Stimulated activated CD4-positive, alpha-beta T cell treated with anti-CD3 and anti-CD28 coated beads, Interleukin-12 subunit alpha, Interleukin-12 subunit beta, amount 100 ng/mL, for 4 hours (primary cell): ENCODE measurements around the gene CAMTA1.
"Not testable (repeated sequence)": the region's sequence is repeated elsewhere in the genome, so short reads cannot be mapped to it uniquely, and the experiment has no call there.

Experiments
- DNase-seq: peaks from one replicate; pipeline ENCODE4 v3.0.0-alpha.2; 2020

Gene CAMTA1

DNA sequence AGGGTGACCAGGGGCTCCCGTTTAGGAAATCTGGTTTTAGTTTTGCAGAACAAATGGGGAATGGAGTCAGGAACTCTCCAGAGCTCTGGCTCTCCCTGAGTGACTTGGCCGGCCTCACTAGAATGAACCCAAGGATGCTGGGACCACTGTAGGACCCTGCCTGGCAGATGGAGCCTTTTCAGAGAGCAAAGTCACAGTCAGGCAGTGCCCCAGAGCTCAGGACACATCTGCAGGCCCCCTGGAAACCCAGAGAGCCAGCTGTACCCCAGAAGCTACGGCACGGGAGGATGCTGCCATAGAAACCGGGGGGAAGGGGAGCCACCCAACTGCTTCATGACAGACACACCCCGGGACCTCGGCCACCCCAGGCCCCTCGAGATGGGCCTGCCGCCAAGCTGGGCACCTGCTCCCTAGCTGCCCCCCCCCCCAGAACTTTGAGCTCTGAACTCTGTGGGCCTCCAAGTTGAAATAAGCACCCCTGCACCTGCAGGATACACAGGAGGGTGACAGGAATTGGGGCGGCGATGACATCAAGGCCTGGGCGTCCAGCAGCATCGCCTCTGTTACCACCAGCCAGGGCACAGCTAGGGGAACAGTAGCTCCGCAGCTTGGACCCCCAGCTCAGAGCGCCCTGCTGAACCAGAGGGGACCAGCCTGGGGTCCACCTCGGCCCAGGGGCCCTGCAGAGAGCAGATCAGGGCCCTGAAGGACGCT lies 894.1 kb downstream of the CAMTA1 start:
- DNase-seq: no peak

DNA sequence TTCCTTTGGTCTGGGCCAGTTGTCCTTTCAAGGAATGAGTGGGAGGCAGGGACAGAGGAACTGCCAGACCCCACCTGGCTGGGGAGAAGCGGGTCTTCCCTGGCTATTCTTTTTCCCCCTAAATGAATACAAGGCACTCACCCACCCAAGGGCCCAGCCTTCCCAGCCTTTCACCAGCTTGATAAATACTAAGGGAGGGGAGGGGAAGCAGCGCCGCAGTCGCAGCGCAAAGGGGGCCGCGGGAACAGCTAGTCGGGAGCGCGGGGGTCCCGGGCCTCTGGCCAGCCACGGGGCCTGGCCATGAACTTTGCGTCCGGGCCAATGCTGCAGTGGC lies 894.6 kb downstream of the CAMTA1 start:
- no peak for DNase-seq

DNA sequence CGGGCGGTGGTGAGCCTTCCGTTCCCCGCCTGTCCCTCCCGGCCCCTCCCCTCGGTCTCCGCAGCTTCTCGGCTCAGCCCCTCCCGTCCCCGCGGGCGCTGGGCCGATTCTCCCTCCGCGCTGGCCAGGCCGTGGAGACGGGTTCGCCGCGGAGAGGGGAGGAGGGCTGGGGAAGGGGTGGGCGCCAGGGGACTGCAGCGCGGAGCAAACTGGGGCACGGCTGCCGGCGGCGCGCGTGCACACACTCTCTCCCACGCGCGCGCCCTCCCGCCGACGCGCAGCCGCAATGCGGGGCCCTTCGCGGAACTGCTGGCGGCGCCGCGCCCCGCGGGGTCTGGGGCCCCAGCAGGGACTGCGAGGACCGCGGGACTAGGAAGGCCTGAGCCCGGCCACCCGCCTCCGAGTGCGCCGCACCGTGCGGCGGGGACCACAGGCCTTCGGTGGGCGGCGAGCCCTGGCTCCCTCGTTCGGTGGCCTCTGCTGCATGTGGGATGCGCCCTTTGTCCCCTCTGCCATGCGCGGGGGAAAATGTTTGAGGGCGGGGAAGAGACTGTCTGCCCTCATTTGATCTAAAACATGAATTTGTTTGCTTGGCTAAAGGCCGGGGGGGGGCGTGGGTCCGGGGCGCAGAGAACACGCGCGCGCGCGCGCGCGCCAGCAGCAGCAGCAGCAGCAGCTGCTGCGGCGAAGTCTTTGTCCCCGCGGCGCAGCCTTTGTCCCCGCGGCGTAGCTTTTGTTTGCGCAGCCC lies 895.1 kb downstream of the CAMTA1 start:
- DNase-seq: peak; percentile 56

DNA sequence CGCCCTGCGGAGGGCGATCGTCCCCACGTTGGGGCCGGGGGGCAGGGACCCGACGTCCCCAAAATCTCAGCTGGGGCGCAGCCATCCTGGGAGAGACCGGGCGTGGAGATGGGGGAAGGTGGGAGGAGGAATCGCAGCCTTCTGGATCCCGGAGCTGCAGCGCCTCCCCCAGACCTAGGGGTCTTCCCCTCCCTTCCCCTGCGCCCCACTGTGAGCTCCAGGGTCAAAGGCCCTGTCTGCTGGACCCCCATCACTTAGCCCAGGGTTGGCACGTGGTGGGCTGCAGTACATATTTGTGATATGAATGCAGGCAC lies 895.7 kb downstream of the CAMTA1 start:
- DNase-seq: no peak

DNA sequence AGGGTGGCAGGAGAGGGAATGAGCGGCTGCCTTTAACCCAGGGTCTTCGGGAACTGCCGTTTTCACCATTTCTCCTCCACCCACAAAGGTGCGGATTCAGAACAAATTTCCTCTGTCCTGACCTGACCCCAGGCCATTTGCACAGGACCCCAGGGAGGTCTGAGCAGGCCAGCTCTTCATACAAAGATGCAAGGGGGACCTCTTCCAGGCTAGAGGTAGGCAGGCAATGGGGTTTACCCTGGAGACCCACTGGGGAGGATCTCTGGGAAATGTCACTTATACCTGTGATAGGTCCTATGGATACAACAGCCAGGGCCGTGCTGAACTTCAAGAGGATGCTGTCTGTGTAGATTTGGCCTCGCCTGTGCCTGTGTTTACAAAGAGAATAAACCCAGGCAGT lies 896.1 kb downstream of the CAMTA1 start:
- DNase-seq: no peak

DNA sequence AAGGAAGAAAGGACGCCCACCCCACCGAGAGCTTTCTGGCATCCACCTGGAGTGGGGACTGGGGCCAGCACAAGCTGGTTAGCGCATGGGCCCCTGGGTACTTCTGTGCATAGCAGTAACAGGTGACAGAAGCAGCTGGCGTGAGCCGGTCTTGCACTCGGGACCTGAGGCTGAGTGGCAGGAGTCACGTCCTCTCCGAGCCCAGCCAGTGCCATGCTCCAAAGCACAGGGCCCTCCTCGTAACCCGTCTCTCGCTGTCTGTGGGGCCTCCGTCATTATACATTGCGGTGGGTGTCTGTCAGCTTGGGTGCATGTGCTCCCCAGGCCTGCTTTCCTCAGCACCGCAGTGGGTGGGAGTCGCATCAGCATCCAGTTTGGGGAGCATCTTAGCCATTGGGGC lies 898.3 kb downstream of the CAMTA1 start:
- no peak for DNase-seq

DNA sequence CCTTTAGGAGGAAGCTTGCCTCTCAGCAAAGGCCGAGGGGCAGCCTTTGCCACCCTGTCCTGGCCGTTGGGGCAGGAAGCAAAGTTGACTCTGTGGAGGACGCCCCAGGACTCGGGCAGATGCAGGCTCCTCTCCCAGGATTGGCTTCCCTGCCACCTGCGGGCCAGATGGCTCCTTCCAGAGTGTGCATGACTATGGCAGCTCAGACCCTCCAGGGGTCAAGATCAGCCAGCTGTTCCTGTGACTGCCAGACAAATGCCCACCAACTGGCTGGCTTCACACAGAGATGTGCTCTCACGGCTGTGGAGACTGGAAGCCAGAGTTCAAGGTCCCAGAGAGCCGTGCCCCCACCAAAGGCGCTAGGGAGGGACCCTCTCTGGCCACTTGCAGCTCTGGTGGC lies 898.9 kb downstream of the CAMTA1 start:
- no peak for DNase-seq

DNA sequence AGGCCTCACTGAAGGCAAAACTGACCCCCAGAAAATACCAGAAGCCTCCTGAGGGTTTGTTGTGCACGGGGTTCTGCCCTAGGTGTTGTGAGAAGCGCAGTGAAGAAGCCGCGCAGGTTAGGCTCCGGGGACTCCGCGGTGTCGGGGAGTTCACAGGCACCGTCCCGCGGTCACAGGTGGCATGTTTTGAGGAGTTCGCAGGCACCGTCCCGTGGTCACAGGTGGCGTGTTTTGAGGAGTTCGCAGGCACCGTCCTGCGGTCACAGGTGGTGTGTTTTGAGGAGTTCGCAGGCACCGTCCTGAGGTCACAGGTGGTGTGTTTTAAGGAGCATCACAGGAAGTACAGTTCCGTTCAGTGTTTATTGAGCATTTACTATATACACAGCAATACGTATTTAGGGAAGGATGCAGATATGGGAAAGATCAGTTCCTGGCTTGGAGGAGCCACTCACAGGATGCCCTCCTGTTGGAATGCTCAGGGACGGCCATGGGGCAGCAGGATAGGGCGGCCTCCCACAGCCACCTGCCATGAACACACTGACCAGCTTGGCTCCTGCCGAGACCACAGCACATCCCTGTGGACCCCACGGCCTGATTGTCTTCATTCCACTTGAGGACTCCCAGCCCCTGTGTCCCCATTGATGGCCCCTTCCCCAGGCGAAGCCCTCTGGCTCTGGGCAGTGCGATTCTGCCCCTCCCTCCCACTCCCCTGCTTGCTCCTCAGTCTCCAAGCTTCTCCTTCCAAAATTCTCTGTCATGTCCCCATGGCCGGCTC lies 899.8 kb downstream of the CAMTA1 start:
- no peak for DNase-seq

DNA sequence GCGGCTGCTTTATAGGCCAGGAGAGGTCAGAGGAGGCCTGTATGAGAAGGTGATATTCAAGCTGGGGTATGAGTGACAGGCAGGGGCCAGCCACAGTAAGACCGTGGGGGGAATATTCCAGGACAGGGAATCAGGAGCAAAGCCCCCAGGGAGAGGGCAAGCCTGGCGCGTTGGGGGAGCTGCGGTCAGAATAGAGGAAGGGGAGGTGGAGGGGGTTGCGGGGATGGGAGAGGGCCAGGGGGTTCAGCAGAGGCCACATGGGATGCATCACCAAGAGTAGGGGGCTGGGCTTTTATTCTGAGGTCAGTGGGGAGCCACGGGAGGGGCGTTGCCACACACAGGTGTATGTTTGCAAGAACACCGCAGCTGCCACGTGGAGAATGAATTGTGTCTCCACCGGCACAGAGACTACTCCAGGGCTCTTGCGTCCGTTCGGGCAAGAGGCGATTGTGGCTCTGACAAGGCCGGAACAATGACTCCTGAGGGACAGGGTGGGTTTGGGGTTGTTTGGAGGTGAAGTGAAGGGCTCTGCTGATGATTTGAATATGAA lies 901.1 kb downstream of the CAMTA1 start:
- no peak for DNase-seq

DNA sequence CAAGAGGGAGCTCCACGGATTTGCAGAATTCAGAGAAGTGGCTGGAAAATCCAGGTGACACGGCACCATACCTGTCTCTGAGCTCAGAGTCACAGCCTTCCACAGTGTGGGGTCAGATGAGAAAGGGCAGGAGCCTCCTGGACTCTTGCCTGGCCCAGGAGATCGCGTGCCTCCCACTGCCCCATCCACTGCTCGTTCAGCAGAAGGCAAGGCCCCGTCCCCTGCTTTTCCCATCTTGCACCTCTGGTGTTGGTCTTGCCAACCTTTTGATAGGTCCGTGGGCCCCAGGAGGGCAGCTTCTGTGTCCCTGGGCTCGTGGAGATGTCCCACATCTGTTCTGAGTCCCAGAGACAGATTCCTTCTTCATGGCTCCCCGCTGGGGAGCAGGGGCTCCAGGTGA lies 902.2 kb downstream of the CAMTA1 start:
- no peak for DNase-seq

DNA sequence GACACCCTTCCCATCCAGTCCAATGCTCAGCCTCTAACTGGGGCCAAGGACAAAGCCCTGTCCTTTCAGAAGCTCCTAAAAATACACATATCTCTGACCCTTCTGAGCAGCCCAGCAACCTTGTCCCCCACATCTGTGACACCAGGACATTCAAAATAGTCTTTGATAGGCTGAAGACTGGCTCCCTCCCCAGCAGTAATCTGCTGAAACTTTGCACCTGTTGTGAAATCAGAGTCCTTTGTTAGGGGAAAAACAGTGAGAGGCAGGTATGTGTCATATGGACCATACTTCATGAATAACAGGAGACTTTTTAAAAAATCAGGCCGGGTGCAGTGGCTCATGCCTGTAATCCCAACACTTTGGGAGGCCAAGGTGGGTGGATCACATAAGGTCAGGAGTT lies 903.4 kb downstream of the CAMTA1 start:
- DNase-seq: no peak

DNA sequence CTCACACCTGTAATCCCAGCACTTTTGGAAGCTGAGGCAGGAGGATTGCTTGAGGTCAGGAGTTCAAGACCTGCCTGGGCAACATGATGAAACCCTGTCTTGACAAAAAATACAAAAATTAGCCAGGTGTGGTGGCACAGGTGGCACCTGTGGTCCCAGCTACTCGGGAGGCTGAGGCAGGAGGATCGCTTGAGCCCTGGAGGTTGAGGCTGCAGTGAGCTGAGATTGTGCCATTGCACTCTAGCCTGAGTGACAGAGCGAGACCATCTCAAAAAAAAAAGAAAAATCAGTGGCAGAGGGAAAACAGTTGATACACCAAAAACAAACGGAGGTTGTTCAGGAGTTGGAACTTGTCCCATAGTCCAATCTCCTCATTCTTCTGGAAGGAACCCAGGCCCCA lies 904.1 kb downstream of the CAMTA1 start:
- DNase-seq: not testable (repeated sequence)

DNA sequence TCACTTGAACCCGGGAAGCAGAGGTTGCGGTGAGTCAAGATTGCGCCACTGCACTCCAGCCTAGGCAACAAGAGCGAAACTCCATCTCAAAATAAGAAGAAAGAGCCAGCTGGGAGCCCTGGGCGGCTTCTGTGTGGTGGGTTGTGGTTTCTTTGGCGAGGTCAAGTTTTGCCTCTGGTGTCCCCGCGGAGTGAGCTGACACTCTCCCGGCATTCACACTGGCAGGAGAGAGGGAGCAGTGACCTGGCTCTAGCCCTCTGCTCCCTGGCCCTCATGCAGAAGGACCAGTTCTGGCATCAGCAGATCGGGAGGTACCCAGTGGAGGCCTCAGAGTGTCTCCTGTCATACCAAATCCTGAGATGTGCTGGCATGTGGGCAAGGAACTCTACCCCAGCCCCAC lies 904.8 kb downstream of the CAMTA1 start:
- DNase-seq: no peak

DNA sequence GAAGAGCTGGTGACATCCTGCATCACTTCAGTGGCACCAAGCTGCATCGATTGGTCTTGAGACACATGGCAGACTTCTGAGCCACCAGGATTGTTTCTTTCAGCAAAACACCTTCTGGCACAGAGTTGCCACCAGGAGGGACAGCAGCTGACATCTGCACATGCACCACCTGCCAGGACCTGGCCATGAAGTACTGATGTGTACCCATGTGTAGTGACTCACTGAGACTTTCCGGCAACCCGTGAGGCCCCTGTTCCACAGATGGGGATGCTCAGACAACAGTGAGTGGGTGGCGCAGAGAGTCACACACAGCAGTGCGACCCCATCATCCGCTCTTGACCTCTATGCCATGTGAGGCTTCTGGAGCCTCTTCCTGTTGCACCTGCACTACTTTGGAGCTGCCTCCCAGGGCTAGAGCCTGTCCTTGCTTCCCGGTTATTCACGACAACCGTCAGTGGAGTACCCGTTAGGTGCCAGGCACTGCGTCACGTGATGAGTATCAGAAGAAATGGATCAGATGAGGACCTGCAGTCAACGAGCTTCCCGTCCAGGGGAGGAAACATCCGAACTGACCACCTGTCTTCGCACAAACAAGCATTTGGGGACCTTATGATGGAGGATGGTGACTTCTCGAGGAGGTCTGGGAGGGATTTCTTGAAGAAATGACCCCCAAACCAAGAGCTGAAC lies 905.4 kb downstream of the CAMTA1 start:
- DNase-seq: no peak

DNA sequence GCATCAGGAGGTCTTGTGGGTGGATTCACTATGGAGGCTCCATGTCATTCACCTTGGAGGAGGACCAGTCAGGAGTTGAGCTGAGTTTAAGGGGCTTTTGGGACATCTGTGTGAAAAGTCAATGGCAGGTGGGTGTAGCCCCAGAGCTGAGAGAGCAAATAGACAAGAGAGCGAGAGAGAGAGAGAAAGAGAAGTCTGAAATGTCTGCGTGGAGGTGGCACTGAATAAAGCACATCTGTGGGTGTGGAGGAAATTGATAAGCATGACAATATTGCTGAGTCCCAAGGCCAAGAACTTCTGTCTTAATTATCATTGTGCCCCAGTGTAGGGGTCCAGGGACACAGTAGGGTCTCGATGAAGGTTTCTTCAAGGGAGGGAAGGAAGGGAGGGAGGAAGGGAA lies 906.3 kb downstream of the CAMTA1 start:
- DNase-seq: no peak

DNA sequence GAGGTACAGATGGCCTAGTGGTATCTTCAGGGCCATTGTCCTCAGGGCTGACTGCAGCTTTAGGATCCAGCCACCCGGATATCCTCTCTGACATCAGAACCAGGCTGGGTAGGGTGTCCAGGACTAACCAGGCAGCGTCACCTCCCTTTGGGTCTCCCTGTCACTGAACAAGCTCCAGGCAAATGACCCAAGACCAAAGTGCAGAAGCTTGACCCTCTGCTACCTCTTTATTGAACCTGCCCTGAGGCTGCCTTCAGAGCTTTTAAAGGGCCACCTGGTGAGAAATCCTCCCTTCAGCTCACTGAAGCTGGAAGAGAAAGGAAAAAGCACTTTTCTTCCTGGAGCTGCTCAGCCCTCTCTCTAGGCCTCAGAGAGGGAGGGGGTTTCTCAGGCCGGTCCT lies 906.8 kb downstream of the CAMTA1 start:
- DNase-seq: no peak

DNA sequence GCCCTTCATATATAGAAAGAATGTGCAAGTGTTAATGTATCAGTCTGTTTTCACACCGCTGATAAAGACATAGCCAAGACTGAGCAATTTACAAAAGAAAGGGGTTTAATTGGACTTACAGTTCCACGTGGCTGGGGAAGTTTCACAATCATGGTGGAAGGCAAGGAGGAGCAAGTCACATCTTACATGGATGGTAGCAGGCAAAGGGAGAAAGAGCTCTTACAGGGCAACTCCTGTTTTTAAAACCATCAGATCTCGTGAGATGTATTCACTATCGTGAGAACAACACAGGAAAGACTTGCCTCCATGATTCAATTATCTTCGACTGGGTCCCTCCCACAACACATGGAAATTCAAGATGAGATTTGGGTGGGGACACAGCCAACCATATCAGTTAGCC lies 907.8 kb downstream of the CAMTA1 start:
- not testable (repeated sequence) for DNase-seq

DNA sequence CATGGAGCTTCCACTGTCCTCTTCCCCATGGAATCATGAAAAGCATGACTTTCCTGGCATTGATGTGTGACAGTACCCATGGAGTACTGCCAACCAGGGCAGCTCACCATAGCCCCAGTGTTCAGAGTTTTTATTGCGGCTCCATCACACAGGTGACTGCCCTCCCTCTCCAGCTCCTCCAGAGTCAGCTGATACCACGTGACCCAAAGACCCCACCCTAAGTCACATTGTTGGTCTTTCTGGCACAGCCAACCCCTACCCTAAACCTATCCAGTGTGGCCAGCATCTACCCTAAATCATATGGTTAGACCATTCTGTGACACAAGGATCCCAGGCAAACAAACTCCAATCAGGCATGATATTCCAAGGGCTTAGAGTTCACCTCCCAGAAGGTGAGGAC lies 908.4 kb downstream of the CAMTA1 start:
- no peak for DNase-seq

DNA sequence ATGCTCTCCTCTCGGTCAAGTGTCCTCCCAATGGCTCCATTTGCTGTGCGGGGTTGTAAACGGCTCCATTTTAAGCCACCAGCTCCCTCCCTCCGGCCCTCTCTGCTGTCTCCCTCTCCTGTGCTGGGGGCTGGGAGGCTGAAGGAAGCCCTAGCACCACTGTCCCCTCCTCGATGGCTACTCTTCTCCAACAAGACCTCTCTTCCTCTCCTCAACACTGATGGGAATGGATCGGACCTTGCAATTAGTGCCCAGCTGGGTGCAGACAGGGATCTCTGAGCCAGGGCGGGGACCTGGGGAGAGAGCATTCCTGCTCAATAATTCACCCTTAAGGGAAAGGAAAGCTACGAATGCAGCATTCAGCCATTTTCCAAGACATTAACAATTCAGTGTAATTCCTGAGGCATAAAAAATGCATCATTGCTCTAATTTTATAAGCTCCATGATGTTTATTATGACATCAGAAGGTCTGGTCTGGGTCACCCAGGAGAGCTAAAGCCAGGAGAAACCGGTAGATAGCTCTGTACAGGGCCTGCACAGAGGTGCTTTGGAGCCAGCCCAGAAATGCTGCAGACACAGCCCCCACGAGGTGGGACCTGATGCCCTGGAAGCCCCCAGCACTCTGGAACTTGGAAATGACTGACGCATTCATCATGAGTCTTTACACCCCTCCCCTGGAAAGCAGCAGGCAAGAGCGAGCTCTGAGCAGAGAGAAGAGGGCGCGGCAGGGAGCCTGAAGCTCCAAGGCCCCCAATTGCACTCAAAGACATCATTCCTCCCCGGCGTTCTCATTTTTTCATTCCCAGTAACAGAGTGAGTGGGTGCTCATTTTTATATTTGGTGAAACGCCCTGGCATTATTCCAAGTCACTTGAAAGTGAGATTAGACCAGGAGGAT lies 909.6 kb downstream of the CAMTA1 start:
- DNase-seq: no peak

DNA sequence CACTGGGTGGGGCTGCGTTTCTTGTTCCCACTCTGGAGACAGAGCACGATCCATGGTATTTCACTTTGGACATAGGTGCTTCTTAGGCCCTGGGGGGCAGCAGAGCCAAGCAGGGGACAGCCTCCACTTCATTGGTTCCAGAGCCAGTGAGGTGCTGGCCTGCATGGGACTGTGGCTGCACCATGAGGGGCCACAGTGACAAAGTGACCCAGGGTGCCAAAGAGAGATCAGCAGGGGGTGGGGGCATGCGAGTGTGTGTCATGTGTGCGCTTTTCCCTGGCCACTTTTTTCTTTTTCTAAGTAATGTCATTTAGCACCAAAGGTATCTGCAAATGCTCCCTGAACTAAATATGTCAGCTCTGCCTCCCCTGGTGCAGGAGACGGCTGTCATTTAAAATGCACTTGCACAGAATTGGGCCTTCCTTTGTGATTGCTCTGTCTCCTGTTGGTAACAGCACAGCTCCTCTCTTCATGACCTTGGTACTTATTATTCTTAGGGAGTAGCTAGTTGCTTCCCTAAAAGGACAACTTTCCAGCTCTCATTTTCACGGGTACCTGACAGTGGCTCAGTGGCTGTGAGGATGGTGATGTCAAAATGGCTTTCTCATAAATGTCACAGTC lies 910.4 kb downstream of the CAMTA1 start:
- DNase-seq: no peak

DNA sequence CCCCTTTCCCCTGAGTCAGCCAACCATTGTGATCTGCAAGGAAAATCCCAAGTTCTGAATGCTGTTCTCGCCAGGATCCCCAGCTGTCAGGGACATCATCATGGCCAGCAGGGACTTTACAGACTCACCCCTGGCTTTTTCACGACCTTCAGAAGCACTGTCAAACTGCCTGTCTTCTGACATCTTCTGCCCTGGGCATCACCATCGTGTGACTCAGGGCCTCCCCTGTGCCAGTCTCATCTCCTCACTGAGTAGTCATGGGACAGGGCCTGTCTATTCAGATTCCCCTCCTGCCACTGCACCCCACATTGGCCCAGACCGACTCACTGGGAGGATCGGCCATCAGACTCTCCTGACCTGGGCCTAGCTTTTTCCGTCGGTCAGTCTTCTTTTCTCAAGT lies 913.4 kb downstream of the CAMTA1 start:
- DNase-seq: no peak

DNA sequence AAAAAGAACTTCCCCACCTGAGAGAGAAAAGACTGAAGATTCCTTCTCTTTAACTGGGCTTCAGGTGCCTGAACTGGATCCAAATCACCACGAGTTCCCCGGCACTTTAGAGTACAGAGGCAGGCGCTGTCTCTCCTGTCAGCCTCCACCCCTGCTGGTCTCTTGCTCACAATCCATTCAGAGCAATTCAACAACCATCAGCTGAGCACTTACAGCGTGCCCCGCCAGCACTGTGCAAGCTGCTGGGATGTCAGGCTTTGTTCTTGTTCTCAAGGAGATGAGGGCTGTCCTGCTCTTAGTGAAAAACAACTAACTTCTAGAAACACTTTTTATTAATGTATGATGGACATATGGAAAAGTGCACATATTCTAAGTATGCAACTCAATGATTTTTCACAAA lies 917.1 kb downstream of the CAMTA1 start:
- no peak for DNase-seq
